A549 (cell line): ENCODE measurements around the gene EIF4G1. TPM values are rescaled to one million over a fixed set of nuclear protein-coding genes. Genes with fewer than 3 reads are reported as not detected.

ENCODE experiments used
- ATAC-seq, 2 experiments: fragments of 200-7000 bp in 1 of 2; fragments of >200 bp in 1 of 2; cut with Nextera tagmentation in 1 of 2; cut with Tn5 transposase in 1 of 2; 3 replicates each; pipeline versions ENCODE4 v1.8.0 to v1.9.1; 2018 to 2020; ENCODE audit warnings: mild to moderate bottlenecking in 1 of 2, moderate library complexity in 1 of 2
- CTCF ChIA-PET: fragments of 300-600 bp; sonication (Branson Sonifier 250); formaldehyde crosslinking; extraction: SDS; loops from one replicate; lab custom pipeline; 2021; ENCODE audit warnings: antibody characterized with exemption, inconsistent platforms; lab: Yijun Ruan, JAX
- POLR2A ChIA-PET: fragments of 350-600 bp; formaldehyde crosslinking; extraction: SDS; loops from one replicate; lab custom pipeline; 2021; ENCODE audit warnings: antibody characterized with exemption, inconsistent platforms; lab: Yijun Ruan, JAX
- DNase-seq, 2 experiments: peaks; one replicate each; pipeline versions ENCODE4 v3.0.0 to v3.0.0-alpha.2; 2011 to 2016; ENCODE audit warnings: low read depth in 1 of 2, low spot score in 1 of 2
- FAIRE-seq: peaks from 2 replicates; lab custom pipeline; 2011; peaks lifted over from hg19 to GRCh38; lab: Jason Lieb, UNC
- H3K27ac ChIP-seq, 2 experiments: fragments of >200 bp; sonication (Bioruptor Twin); formaldehyde crosslinking; 3 replicates each; pipeline ENCODE4 v1.5.1; 2016 to 2017
- H3K4me1 ChIP-seq: fragments of >200 bp; sonication (Bioruptor Twin); formaldehyde crosslinking; 3 replicates; pipeline ENCODE4 v1.6.1; 2016
- H3K4me2 ChIP-seq: fragments of >200 bp; sonication (Bioruptor Twin); formaldehyde crosslinking; 3 replicates; pipeline ENCODE4 v1.6.1; 2016
- H3K4me3 ChIP-seq: fragments of >200 bp; sonication (Bioruptor Twin); formaldehyde crosslinking; 3 replicates; pipeline ENCODE4 v1.5.1; 2016
- H3K9me3 ChIP-seq: fragments of >200 bp; sonication (Bioruptor Twin); formaldehyde crosslinking; 3 replicates; pipeline ENCODE4 v1.6.1; 2016
- CHD2 ChIP-seq: fragments of 150-350 bp; IDR thresholded peaks from 2 replicates; pipeline ENCODE4 v1.6.1; 2014; ENCODE audit warnings: low read length; ENCODE audit not compliant: partially characterized antibody
- CHD4 ChIP-seq: fragments of 200-600 bp; sonication (generic); IDR thresholded peaks from 2 replicates; pipeline ENCODE4 v1.6.1; 2016; ENCODE audit warnings: antibody characterized with exemption, mild to moderate bottlenecking, borderline replicate concordance
- ESRRA ChIP-seq: fragments of 150-350 bp; IDR thresholded peaks from 2 replicates; pipeline ENCODE4 v1.6.1; 2014; ENCODE audit warnings: mild to moderate bottlenecking, low read length, borderline replicate concordance
- HOXA7 ChIP-seq: fragments of 250-450 bp; sonication (Bioruptor Pico); IDR thresholded peaks from 2 replicates; pipeline ENCODE4 v1.5.0; 2020; ENCODE audit warnings: mild to moderate bottlenecking, moderate library complexity
- HOXB5 ChIP-seq: fragments of 250-450 bp; sonication (Bioruptor Pico); IDR thresholded peaks from 2 replicates; pipeline ENCODE4 v1.5.0; 2020; ENCODE audit warnings: mild to moderate bottlenecking, moderate library complexity
- MAFK ChIP-seq: fragments of 450-650 bp; IDR thresholded peaks from 2 replicates; pipeline ENCODE4 v1.6.1; 2014; ENCODE audit not compliant: partially characterized antibody
- MAZ ChIP-seq: fragments of 150-350 bp; IDR thresholded peaks from 2 replicates; pipeline ENCODE4 v1.6.1; 2014; ENCODE audit warnings: antibody characterized with exemption, low read depth, low read length, borderline replicate concordance
- NPAS2 ChIP-seq: fragments of 250-450 bp; sonication (Bioruptor Pico); IDR thresholded peaks from 2 replicates; pipeline ENCODE4 v1.8.0; 2022; ENCODE audit warnings: mild to moderate bottlenecking, moderate library complexity, borderline replicate concordance
- POLR2AphosphoS2 ChIP-seq: conservative IDR thresholded peaks from 2 replicates; pipeline ENCODE4 v1.6.1; 2012; ENCODE audit warnings: low read length, improper control_type of control experiment, inconsistent platforms
- RFX5 ChIP-seq: fragments of 450-650 bp; IDR thresholded peaks from 2 replicates; pipeline ENCODE4 v1.7.1; 2014; ENCODE audit warnings: antibody characterized with exemption, mild to moderate bottlenecking, moderate library complexity
- ZC3H11A ChIP-seq: fragments of 450-650 bp; IDR thresholded peaks from 2 replicates; pipeline ENCODE4 v1.6.1; 2014; ENCODE audit warnings: antibody characterized with exemption, mild to moderate bottlenecking
- ZFP36 ChIP-seq: fragments of 450-650 bp; IDR thresholded peaks from 2 replicates; pipeline ENCODE4 v1.6.1; 2014; ENCODE audit warnings: borderline replicate concordance; ENCODE audit not compliant: partially characterized antibody
- WGBS: methylation state at CpG from one replicate; pipeline ENCODE4 v1.1.6; 2017; ENCODE audit errors: missing lambda C conversion rate; 5-methylcytosine and 5-hydroxymethylcytosine counted together
- polyA plus RNA-seq, 4 experiments: library from polyadenylated mRNA; depleted of rRNA in 3 of 4; stranded (reverse); fragments of >200 nt; fragmentation: RNase III in 1 of 4; extraction: RNeasy Plus Mini Kit Qiagen cat#74134 plus additional on column Dnase treatment in 1 of 4; gene quantifications; 2 replicates in 3 of 4; 3 replicates in 1 of 4; pipeline ENCODE4 v1.2.3, GENCODE V29; 2011 to 2017
- TF ChIP-seq, protein P1 (sequence below): fragments of 150-350 bp; IDR thresholded peaks from 2 replicates; pipeline ENCODE4 v1.6.1; 2014; ENCODE audit warnings: low read depth, mild to moderate bottlenecking, low read length
- TF ChIP-seq, protein P2 (sequence below): fragments of 450-650 bp; IDR thresholded peaks from 2 replicates; pipeline ENCODE4 v1.6.1; 2014; ENCODE audit warnings: antibody characterized with exemption
- TF ChIP-seq, protein P3 (sequence below): IDR thresholded peaks from 2 replicates; pipeline ENCODE4 v1.6.1; 2012
- TF ChIP-seq, protein P4 (sequence below): fragments of >200 bp; sonication (Bioruptor Twin); formaldehyde crosslinking; IDR thresholded peaks from 3 replicates; pipeline ENCODE4 v1.6.1; 2016

EIF4G1 gene
- polyA plus RNA-seq, 2 of the 4 experiments (the other 2 are of a cell fraction) = 152 to 248 TPM

DNA sequence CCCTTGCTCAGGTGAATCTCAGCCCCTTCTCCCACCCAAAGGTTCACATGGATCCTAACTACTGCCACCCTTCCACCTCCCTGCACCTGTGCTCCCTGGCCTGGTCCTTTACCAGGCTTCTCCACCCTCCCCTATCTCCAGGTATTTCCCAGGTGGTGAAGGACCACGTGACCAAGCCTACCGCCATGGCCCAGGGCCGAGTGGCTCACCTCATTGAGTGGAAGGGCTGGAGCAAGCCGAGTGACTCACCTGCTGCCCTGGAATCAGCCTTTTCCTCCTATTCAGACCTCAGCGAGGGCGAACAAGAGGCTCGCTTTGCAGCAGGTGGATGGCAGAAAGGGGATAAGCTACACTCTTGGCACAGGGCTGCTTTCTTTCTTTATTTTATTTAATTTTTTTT lies 27.5 kb downstream of the EIF4G1 start:
- DNase-seq (no peak), ATAC-seq (no peak), FAIRE-seq (no peak)
- Histone ChIP-seq H3K4me2 (no peak overlapping the region), H3K4me1 (peaks cover 11% of the 10 kb centered on the region; the same call in 2 of the 3 replicates), H3K27ac (no peak overlapping the region), H3K9me3 (no peaks in the 10 kb centered on the region), H3K4me3 (no peak overlapping the region)
- CTCF ChIA-PET = interaction anchor here (2.2 kb wide), 1 partner anchor 12 kb away, joined by 9 read pairs; no protein-coding TSS in a partner anchor
- 88% methylated on average over 3 of the region's 7 CpGs for WGBS
- POLR2A ChIA-PET = no interaction called here
- TF ChIP-seq, protein P1, sequence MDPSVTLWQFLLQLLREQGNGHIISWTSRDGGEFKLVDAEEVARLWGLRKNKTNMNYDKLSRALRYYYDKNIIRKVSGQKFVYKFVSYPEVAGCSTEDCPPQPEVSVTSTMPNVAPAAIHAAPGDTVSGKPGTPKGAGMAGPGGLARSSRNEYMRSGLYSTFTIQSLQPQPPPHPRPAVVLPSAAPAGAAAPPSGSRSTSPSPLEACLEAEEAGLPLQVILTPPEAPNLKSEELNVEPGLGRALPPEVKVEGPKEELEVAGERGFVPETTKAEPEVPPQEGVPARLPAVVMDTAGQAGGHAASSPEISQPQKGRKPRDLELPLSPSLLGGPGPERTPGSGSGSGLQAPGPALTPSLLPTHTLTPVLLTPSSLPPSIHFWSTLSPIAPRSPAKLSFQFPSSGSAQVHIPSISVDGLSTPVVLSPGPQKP = no peak
- TF ChIP-seq CHD2 (no peak), POLR2AphosphoS2 (no peak), ESRRA (no peak), ZC3H11A (no peak), HOXB5 (CRISPR knock-in tag) (no peak), MAFK (no peak)
- TF ChIP-seq, protein P2, sequence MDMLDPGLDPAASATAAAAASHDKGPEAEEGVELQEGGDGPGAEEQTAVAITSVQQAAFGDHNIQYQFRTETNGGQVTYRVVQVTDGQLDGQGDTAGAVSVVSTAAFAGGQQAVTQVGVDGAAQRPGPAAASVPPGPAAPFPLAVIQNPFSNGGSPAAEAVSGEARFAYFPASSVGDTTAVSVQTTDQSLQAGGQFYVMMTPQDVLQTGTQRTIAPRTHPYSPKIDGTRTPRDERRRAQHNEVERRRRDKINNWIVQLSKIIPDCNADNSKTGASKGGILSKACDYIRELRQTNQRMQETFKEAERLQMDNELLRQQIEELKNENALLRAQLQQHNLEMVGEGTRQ = no peak
- TF ChIP-seq, all 56 proteins: peak for 0

DNA sequence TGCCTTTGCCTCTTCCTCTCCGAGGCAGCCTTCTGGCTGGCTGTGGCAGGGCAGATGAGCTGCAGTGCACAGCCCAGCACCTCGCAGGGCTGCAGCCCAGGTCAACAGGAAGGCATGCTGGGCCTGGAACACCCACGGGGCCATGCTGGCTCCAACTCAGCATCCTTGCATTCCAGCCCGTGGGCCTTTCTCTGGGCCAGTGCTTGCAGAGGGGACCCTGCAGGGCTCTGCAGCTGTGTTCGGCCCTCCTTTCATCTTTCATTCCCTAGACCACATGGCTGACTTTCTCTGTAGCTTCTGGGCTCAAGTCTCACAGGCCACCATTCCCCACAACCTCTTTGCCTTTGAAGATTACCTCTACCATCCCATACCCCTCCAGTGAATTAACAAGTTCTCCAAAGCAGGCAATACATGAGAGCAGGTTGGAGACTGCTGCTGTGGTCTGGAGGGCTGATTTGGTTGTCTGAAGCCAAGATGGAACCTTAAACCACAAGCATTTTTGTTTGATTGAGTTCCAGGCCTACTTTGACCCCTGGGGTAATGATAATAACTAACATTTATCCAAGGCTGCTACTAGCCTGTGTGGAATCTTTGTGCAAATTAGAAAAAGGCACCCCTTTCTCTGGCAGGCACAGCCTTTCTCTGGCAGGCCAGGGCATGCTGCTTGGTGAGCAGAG lies 28.9 kb downstream of the EIF4G1 start:
- H3K9me3 ChIP-seq = no peaks in the 10 kb centered on the region
- no peak overlapping the region for H3K27ac ChIP-seq
- no peak for TF ChIP-seq MAZ
- TF ChIP-seq ZFP36 = no peak
- TF ChIP-seq, protein P3, sequence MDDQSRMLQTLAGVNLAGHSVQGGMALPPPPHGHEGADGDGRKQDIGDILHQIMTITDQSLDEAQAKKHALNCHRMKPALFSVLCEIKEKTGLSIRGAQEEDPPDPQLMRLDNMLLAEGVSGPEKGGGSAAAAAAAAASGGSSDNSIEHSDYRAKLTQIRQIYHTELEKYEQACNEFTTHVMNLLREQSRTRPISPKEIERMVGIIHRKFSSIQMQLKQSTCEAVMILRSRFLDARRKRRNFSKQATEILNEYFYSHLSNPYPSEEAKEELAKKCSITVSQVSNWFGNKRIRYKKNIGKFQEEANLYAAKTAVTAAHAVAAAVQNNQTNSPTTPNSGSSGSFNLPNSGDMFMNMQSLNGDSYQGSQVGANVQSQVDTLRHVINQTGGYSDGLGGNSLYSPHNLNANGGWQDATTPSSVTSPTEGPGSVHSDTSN = no peak
- no peak for TF ChIP-seq CHD4
- no peak for TF ChIP-seq ESRRA
- TF ChIP-seq, protein P4, sequence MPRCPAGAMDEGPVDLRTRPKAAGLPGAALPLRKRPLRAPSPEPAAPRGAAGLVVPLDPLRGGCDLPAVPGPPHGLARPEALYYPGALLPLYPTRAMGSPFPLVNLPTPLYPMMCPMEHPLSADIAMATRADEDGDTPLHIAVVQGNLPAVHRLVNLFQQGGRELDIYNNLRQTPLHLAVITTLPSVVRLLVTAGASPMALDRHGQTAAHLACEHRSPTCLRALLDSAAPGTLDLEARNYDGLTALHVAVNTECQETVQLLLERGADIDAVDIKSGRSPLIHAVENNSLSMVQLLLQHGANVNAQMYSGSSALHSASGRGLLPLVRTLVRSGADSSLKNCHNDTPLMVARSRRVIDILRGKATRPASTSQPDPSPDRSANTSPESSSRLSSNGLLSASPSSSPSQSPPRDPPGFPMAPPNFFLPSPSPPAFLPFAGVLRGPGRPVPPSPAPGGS = no peak
- TF ChIP-seq HOXA7 (CRISPR knock-in tag) = no peak
- TF ChIP-seq MAFK = no peak
- no peak for TF ChIP-seq NPAS2 (CRISPR knock-in tag)
- TF ChIP-seq HOXB5 (CRISPR knock-in tag) = no peak
- TF ChIP-seq RFX5 = no peak
- H3K4me1 ChIP-seq = peaks cover 8% of the 10 kb centered on the region; the same call in 2 of the 3 replicates
- 81% methylated on average over 5 of the region's 5 CpGs for WGBS
- no peak overlapping the region for H3K4me3 ChIP-seq
- DNase-seq (no peak), ATAC-seq (no peak), FAIRE-seq (no peak)
- POLR2A ChIA-PET = interaction anchor here (1.3 kb wide), 1 partner anchor 19 kb away, joined by 4 read pairs; the partner anchor contains the start of gene POLR2H
- H3K4me2 ChIP-seq = no peak overlapping the region
- CTCF ChIA-PET = interaction anchor here (2.2 to 2.8 kb wide), 2 partner anchors 10 to 11 kb away, joined by 9 to 23 read pairs; no protein-coding TSS in a partner anchor
